HG02759 (cell line): Measurements from ENCODE around the gene AS3MT.
"Not testable (repeated sequence)": the region's sequence is repeated elsewhere in the genome, so short reads cannot be mapped to it uniquely, and the experiment has no call there.

Experiments
- ATAC-seq: cut with Tn5 transposase; IDR thresholded peaks from one replicate; pipeline ENCODE4 v1.9.1; 2021; ENCODE audit warnings: mild to moderate bottlenecking, moderate library complexity; ENCODE audit not compliant: unreplicated experiment

Gene AS3MT

DNA sequence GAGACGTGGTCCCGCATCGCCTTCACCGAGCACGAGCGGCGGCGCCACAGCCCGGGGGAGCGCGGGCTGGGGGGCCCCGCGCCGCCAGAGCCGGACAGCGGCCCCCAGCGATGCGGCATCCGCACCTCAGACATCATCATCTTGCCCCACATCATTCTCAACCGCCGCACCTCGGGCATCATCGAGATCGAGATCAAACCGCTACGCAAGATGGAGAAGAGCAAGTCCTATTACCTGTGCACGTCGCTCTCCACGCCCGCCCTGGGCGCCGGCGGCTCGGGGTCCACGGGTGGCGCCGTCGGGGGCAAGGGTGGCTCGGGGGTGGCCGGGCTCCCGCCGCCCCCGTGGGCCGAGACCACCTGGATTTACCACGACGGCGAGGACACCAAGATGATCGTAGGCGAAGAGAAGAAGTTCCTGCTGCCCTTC is 49.6 kb downstream of the AS3MT start:
- ATAC-seq, result no peak

DNA sequence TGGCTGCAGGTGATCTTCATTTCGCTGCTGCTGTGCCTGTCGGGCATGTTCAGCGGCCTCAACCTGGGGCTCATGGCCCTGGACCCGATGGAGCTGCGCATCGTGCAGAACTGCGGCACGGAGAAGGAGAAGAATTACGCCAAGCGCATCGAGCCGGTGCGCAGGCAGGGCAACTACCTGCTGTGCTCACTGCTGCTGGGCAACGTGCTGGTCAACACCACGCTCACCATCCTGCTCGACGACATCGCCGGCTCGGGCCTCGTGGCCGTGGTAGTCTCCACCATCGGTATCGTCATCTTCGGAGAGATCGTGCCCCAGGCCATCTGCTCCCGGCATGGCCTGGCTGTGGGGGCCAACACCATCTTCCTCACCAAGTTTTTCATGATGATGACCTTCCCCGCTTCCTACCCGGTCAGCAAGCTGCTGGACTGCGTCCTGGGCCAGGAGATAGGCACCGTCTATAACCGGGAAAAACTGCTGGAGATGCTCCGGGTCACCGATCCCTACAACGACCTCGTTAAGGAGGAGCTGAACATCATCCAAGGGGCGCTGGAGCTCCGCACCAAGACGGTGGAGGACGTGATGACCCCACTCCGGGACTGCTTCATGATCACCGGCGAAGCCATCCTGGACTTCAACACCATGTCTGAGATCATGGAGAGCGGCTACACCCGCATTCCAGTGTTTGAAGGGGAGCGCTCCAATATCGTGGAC is 50.1 kb downstream of the AS3MT start:
- ATAC-seq, result no peak

DNA sequence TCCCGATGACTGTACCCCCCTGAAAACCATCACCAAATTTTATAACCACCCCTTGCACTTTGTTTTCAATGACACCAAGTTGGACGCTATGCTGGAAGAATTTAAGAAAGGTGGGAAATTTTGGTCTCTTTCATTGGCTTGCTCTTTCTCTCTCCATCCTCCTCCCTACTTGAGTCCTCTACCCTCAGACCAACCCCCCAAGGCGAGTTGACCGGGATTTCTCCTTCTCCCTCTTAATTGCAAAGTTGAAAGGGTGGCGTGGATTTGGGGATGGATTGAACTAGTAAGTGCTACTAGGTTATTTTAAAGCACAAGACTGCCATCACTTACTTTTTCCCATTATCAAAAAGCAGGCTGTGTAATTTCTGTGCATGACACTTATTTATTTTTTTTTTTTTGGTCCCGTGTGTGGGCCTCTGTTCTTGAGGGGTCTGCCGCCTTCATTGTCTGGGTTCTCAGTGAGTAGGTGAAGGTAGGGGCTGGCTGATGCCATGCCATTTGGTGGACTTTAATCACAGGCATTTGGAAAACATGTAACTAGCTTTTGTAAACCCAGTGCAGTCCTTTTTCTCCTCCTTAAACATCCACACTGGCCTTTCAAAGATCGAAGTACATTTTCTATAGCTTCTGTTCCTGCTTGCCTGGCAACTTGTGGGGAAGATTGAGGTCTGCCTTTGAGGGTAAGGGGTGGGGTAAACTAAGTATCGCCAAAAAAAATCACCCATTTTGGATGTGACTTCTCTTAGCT is 50.9 kb downstream of the AS3MT start:
- ATAC-seq, result no peak

DNA sequence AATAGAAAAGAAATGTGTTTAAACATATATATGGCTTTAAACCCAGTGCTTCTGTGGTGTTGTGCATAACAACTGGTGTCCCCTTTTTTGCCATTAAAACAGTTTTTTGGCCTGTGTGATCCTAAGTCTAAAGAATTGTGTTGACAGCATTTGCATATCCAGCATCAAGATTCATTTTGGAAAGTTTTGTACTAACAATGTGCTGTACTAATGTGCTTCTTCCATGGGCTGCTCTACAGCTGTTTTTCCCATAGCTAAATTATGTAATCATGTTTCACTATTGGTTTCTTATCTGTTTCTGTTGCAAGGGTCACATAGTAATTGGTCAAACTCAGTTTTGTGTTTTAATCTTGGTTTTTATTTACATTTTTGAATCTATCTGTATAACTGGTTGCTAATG is 54.3 kb downstream of the AS3MT start:
- no peak for ATAC-seq

DNA sequence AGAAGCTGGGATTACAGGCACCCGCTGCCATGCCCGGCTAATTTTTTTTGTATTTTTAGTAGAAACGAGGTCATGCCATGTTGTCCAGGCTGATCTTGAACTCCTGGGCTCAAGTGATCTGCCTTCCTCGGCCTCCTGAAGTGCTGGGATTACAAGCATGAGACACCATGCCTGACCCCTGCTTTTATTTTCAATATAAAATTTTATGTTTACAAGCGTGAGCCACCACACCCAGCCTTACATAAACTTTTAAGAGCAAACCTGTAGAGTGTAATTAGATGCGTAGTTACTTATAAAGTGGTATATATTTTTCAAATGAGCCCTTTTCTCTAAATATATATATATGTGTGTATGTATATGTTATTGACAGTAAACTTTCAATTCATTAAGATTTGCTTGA is 57.6 kb downstream of the AS3MT start:
- no peak for ATAC-seq

DNA sequence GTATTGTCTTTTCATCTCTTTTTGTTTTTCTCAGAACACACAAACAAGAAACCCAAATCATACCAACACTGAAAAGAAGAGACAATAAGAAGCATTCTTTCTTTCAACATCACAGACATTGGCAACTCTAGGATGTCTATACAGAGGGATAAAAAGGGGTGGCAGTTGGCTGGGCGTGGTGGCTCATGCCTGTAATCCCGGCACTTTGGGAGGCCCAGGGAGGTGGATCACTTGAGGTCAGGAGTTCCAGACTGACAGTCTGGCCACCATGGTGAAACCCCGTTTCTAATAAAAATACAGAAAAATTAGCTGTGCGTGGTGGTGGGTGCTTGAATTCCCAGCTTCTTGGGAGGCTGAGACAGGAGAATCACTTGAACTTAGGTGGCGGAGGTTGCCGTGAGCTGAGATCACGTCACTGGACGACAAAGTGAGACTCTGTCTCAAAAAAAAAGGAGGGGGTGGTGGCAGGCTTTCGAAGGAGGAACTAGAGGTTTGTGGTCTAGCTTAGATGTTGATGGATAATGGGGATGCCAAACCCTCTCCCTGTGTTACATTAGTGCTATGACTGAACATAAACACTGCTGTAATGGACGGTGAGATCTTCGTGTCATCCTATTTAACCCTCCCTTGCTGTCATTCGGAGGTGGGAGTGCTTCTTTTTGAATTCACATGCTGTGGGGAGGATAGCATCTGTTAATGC is 58.2 kb downstream of the AS3MT start:
- ATAC-seq, result no peak

DNA sequence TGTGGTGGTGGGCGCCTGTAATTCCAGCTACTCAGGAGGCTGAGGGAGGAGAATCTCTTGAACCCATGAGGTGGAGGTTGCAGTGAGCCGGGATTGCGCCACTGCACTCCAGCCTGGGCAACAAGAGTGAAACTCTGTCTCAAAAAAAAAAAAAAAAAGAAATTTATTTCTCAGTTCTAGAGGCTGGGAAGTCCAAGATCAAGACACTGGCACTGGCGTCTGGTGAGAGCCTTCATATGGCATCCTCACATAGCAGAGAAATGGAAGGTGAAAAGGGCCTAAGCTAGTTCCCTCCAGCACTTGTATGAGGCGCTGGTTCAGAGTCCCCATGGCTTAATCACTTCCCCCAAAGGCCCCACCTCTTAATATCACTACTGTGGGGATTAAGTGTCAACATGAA is 59.2 kb downstream of the AS3MT start:
- ATAC-seq, result not testable (repeated sequence)

DNA sequence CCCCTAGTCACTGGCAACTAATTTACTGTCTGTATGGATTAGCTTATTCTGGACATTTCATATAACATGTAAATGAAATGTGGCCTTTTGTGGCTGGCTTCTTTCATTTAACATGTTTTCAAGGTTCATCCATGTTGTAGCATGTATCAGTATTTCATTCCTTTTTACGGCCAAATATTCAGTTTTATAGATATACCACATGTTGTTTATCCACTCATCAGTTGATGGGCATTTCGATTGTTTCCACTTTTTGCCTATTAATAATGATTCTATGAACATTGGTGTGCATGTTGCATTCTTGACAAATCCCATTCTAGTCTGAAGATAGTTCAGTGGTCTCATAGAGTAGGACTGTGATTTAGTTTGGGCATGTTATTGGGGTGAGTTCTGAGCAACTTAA is 61.5 kb downstream of the AS3MT start:
- ATAC-seq, result no peak

DNA sequence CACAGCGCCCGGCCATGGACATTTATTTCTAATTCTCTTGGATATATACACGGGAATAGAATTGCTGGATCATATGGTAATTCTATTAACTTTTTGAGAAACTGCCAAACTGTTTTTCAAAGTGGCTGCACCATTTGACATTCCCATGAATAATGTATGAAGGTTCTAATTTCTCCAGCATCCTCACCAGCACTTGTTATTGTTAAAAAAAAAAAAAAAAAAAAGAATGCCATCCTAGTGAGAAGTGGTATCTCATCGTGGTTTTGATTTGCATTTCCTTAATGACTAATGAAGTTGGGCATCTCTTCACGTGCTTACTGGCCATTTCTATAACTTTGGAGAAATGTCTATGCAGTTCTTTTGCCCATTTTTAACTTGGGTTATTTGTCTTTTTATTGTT is 62.4 kb downstream of the AS3MT start:
- ATAC-seq, result no peak

DNA sequence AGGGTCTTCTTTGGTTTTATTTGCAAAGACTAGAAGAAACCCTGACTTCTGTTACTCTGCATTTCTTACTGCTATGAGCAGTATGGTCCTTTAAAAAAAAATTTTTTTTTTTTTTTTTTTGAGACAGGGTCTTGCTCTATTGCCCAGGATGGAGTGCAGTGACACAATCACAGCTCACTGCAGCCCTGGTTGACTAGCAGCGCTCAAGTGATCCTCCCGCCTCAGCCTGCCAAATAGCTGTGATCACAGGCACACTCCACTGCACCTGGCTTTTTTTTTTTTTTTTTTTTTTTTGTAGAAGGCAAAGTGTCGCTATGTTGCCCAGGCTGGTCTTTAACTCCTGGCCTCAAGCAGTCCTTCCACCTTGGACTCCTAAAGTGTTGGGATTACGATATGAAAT is 66.2 kb downstream of the AS3MT start:
- no peak for ATAC-seq

DNA sequence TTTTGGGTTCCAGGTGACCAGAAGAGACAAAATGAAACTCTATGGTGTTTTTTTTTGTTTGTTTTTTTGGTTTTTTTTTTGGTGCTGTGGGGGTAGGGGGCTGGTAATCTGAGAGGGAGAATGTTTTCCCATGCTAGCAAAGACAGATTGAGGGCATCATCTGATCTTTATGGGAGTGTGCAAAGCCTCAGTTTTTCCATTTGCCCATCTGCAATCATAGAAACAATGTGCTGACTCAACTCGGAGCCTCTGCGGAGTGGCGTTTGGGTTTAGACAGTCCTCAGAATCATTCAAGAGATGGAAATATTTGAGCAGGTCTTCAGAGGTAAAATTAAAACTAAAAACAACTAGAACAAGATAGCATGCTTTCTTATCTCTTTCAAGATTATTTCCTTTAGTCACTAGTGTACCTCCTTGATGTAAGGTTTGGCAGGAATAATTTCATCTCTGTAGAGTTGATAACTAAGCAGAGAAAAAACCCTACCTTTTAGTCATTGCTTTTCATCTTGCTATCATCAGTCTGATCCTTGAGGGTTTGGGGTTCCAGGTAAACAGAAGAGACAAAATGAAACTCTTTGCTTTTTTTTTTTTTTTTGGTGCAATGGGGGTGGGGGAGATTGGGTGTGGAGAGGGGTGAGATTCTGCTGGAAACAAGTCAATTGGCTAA is 66.8 kb downstream of the AS3MT start:
- no peak for ATAC-seq

DNA sequence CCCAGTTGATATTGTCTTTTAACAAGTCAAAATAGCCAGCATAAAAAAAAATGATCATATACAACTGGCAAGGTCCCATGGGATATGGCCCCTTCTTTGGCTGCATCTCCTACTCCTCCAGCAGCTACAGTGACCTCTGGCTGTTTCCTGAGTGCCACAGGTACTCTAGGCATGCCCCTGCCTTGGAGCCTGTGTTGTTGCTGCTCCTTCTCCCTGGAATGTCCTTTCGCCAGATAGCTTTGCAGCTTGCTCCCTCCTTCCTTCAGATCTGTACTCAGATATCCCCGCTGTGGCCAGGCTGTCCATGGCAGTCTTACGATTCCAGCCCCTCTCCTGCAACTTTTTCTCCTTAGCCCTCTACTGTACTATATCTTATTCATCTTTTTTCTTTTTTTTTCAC is 72.1 kb downstream of the AS3MT start:
- ATAC-seq, result no peak

DNA sequence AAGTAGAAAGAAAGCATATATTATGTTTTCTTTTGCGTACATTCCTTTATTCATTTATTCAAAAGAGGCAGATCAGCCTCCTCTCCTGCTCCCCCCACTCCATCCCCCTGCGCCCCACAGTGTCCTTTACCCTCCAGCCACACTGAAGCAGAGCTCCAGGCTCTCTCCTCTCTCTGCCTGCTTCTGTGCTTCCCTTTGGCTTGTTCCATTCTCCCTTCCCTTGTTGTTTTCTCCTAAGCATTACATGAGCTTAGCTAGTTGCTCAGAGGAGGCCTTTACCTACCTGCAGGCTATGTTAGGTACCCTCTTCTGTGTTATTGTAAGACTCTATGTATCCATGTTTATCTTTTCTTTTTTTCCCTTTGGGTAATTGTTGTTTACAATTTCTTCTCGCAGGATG is 76.2 kb downstream of the AS3MT start:
- ATAC-seq, result no peak

DNA sequence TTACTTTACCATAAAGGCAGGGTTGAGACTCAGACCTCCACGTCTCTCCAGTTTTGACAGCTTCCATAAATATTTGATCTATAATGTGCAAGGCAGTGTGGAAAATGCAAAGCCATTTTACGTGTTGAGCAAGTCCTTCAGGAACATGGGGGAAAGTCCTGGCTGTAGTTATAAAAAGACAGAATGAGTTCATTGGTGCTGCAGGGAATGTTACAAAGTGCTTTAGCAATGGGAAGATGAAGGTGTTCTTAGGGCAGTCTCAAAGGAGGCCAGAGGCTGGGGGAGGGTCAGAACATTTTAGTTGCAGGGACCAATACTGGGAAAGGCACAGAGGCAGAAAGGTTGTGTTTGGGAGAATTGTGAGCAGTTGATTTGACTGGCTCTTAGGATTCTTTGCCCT is 76.7 kb downstream of the AS3MT start:
- no peak for ATAC-seq

DNA sequence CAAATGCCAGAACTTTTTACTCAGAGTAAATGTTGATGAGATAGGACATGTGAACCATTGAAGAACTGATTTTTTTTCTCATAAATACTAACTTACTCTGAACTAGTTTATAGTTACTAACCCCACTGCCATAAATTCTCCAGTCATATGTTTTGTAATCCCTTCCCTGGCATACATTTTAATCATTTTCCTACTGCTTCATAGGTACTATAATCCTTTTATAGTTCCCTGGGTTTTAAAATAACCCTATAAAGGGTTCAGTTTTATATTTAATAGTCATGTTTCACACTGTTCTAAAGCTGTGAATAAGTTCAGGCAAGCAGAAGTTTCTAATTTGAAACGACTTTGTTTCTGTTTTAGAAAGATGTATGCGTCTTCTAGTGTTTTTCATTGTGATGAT is 77.7 kb downstream of the AS3MT start:
- ATAC-seq, result no peak

DNA sequence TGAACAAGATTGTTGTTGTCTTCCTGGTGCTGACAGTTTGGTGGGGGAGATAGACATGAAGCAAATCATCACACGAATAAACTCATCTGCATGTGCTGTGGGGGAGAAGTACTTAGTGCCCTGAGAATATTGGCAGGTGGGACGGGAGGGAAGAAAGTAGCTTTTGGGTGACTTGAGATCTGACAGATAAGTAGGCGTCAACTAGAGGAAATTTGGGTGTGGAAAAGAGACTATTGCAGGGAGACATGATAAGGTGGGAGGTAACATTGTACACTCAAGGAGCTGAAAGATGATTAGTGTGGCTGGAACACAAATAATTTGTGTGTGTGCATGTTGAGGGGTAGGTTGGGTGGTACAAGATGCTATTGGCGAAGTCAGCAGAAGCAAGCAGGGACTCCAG is 78.9 kb downstream of the AS3MT start:
- ATAC-seq, result no peak

DNA sequence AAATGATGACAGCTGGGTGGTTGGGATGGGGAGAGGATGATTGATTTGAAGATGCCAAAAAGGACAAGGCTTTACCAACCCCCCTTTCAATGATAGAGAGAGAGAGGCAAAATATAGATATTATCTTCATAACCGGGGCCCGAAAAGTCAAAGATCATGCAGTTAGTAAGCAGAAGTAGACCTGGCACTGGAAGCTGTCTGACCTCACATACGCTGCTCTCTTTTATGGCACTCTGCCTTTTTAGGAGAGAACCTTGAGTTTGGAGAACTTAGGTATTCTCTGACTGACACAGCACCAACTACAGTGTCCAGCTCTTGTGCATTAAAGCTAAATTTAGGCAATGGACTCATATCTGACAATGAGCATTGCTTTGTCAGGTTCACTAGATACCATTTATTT is 79.5 kb downstream of the AS3MT start:
- ATAC-seq, result no peak

DNA sequence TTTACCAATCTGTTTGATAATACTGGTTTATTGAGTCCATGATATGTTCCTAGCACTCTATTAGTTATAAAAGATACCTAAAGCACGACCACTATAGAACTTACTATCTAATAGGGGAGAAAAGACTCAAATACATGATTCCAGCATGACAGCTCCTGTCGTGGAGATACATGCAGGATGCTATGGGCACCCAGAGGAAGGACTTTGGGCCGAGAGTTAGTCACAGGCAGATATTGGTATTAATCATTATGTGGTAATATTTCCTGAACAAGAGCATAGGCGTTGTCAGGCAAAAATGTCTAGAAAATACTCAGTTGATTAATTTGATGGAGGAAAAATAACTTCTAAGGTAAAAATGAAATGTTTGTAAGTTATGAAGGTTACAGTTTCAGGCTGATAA is 80.6 kb downstream of the AS3MT start:
- no peak for ATAC-seq

DNA sequence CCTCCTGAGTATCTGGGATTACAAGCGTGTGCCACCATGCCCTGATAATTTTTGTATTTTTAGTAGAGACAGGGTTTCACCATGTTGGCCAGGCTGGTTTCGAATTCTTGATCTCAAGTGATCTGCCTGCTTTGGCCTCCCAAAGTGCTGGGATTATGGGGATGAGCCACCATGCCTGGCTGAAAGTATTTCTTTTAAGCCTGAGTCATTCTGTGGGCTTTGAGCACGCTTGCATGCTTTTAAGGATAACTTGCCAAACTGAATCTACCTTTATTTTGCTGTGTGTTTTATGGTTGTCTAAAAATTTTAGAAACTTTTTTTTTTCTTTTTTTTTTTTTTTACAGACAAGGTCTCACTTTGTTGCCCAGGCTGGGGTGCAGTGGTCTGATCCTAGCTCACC is 82.0 kb downstream of the AS3MT start:
- no peak for ATAC-seq
